Tibial nerve (tissue), 4 donors: ENCODE data around the gene NOTCH3. TPM values are rescaled to one million over a fixed set of nuclear protein-coding genes. Genes with fewer than 3 reads are reported as not detected.
A peak's percentile ranks its signal among the peaks of the same experiment; 100 is the strongest.

Experiments
- DNase-seq, 2 donors: peaks; one replicate each; pipeline ENCODE4 v3.0.0-alpha.2; 2019; ENCODE audit warnings: low spot score in 2 of 2
- H3K27ac ChIP-seq, 4 donors: fragments of 200-600 bp; sonication (generic) in 3 of 4; one replicate each; pipeline ENCODE4 v1.5.1; 2017 to 2019; ENCODE audit warnings: mild to moderate bottlenecking in 1 of 4
- H3K27me3 ChIP-seq, 2 donors: fragments of 200-600 bp; sonication (generic) in 1 of 2; one replicate each; pipeline versions ENCODE4 v1.5.1 to v1.6.0; 2017 to 2019
- H3K36me3 ChIP-seq, 3 donors: fragments of 200-600 bp; sonication (generic); one replicate each; pipeline ENCODE4 v1.5.1; 2018 to 2019
- H3K4me1 ChIP-seq, 4 donors: fragments of 200-600 bp; sonication (generic) in 3 of 4; one replicate each; pipeline ENCODE4 v1.5.1; 2017 to 2019
- H3K4me3 ChIP-seq, 4 donors: fragments of 200-600 bp; sonication (generic) in 3 of 4; one replicate each; pipeline ENCODE4 v1.5.1; 2017 to 2019; ENCODE audit warnings: mild to moderate bottlenecking in 1 of 4, moderate library complexity in 1 of 4
- H3K9me3 ChIP-seq, 4 donors: fragments of 200-600 bp; sonication (generic) in 3 of 4; one replicate each; pipeline ENCODE4 v1.5.1; 2017 to 2019
- EP300 ChIP-seq, 2 donors: sonication (generic); formaldehyde crosslinking; IDR thresholded peaks; one replicate each; pipeline ENCODE4 v1.6.1; 2017; ENCODE audit warnings: antibody characterized with exemption in 2 of 2, mild to moderate bottlenecking in 1 of 2
- POLR2A ChIP-seq, 2 donors: fragments of 450-650 bp; IDR thresholded peaks; one replicate each; pipeline ENCODE4 v1.6.1; 2017; ENCODE audit warnings: antibody characterized with exemption in 2 of 2, mild to moderate bottlenecking in 2 of 2, moderate library complexity in 2 of 2
- WGBS, 2 donors: methylation state at CpG; one replicate each; pipeline ENCODE4 v1.1.5; 2018; 5-methylcytosine and 5-hydroxymethylcytosine counted together
- total RNA-seq, 4 donors: library from RNA; depleted of rRNA; stranded (reverse); fragments of >200 nt; gene quantifications; one replicate each; pipeline ENCODE4 v1.1.0, GENCODE V29; 2016
- TF ChIP-seq, protein P1 (sequence below), 5 experiments: fragments of 200-600 bp in 3 of 5; fragments of 450-650 bp in 2 of 5; sonication (generic) in 3 of 5; IDR thresholded peaks; one replicate each; pipeline ENCODE4 v1.5.1; 2016 to 2019; ENCODE audit warnings: antibody characterized with exemption in 5 of 5, mild to moderate bottlenecking in 3 of 5, moderate library complexity in 2 of 5

NOTCH3 gene
- total RNA-seq, 4 donors from 2014 or later, result 34.3 to 86.1 (median 53.2) TPM

GRCh38 chr19:15241259-15241910, 40.6 kb upstream of the NOTCH3 start:
- TF ChIP-seq POLR2A (IDR thresholded peaks at IDR 0.05), result no peak
- TF ChIP-seq EP300 (IDR thresholded peaks at IDR 0.05), result no peak
- TF ChIP-seq, protein P1, sequence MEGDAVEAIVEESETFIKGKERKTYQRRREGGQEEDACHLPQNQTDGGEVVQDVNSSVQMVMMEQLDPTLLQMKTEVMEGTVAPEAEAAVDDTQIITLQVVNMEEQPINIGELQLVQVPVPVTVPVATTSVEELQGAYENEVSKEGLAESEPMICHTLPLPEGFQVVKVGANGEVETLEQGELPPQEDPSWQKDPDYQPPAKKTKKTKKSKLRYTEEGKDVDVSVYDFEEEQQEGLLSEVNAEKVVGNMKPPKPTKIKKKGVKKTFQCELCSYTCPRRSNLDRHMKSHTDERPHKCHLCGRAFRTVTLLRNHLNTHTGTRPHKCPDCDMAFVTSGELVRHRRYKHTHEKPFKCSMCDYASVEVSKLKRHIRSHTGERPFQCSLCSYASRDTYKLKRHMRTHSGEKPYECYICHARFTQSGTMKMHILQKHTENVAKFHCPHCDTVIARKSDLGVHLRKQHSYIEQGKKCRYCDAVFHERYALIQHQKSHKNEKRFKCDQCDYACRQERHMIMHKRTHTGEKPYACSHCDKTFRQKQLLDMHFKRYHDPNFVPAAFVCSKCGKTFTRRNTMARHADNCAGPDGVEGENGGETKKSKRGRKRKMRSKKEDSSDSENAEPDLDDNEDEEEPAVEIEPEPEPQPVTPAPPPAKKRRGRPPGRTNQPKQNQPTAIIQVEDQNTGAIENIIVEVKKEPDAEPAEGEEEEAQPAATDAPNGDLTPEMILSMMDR (IDR thresholded peaks at IDR 0.05), result no peak
- H3K4me1 ChIP-seq, result peaks cover 0 to 39% (median 11%) of the 10 kb centered on the region in 4 donors
- H3K36me3 ChIP-seq, result peaks cover 2 to 99% (median 37%) of the 10 kb centered on the region in 3 donors
- no peak for DNase-seq
- H3K4me3 ChIP-seq, result no peak overlapping the region
- 75 to 95% methylated on average over 8 of the region's 9 CpGs for WGBS, 2 donors
- no peaks in the 10 kb centered on the region for H3K9me3 ChIP-seq
- no peaks in the 10 kb centered on the region for H3K27me3 ChIP-seq
- H3K27ac ChIP-seq, result no peak overlapping the region

GRCh38 chr19:15240515-15240914, 39.7 kb upstream of the NOTCH3 start:
- WGBS, 2 donors, result 83 to 86% methylated on average over 6 of the region's 9 CpGs
- DNase-seq, result no peak
- no peaks in the 10 kb centered on the region for H3K9me3 ChIP-seq
- no peak overlapping the region for H3K4me3 ChIP-seq
- no peak for TF ChIP-seq EP300 (IDR thresholded peaks at IDR 0.05)
- TF ChIP-seq, protein P1 (IDR thresholded peaks at IDR 0.05), result no peak
- no peak for TF ChIP-seq POLR2A (IDR thresholded peaks at IDR 0.05)
- no peaks in the 10 kb centered on the region for H3K27me3 ChIP-seq
- no peak overlapping the region for H3K27ac ChIP-seq
- peaks cover 2 to 99% (median 37%) of the 10 kb centered on the region in 3 donors for H3K36me3 ChIP-seq
- peaks cover 0 to 39% (median 7%) of the 10 kb centered on the region in 4 donors for H3K4me1 ChIP-seq

- Histone ChIP-seq H3K4me1 (peaks cover 0 to 31% (median 2%) of the 10 kb centered on the region in 4 donors), H3K9me3 (no peaks in the 10 kb centered on the region), H3K27ac (peak overlapping the region in 1 of 4 donors; percentile 20), H3K27me3 (no peaks in the 10 kb centered on the region), H3K36me3 (peaks cover 2 to 89% (median 37%) of the 10 kb centered on the region in 3 donors), H3K4me3 (no peak overlapping the region)
- TF ChIP-seq POLR2A (IDR thresholded peaks at IDR 0.05) (no peak), EP300 (IDR thresholded peaks at IDR 0.05) (no peak)
- TF ChIP-seq, protein P1 (IDR thresholded peaks at IDR 0.05), result no peak
- no peak for DNase-seq
- WGBS, 2 donors, result 90% methylated on average over 19 to 22 of the region's 26 CpGs
These were observed 38.6 kb upstream of the NOTCH3 start for GRCh38 chr19:15239337-15239949.

- no peak overlapping the region for H3K4me3 ChIP-seq
- TF ChIP-seq POLR2A (IDR thresholded peaks at IDR 0.05) (no peak), EP300 (IDR thresholded peaks at IDR 0.05) (no peak)
- TF ChIP-seq, protein P1 (IDR thresholded peaks at IDR 0.05), result no peak
- H3K36me3 ChIP-seq, result peaks cover 2 to 81% (median 32%) of the 10 kb centered on the region in 3 donors
- no peak for DNase-seq
- 89 to 90% methylated on average over 21 to 29 of the region's 29 CpGs for WGBS, 2 donors
- H3K27ac ChIP-seq, result peak overlapping the region in 1 of 4 donors; percentile 20
- peaks cover 0 to 25% (median under 1%) of the 10 kb centered on the region in 4 donors for H3K4me1 ChIP-seq
- no peaks in the 10 kb centered on the region for H3K9me3 ChIP-seq
- no peaks in the 10 kb centered on the region for H3K27me3 ChIP-seq
These were observed 37.9 kb upstream of the NOTCH3 start for GRCh38 chr19:15238639-15239155.
